ENCODE data around the gene UBE3A. TPM values are rescaled to one million over a fixed set of nuclear protein-coding genes. Genes with fewer than 3 reads are reported as not detected.

The UBE3A gene
- total RNA-seq = 46.3 and 52.9 TPM in 2 replicates

DNA sequence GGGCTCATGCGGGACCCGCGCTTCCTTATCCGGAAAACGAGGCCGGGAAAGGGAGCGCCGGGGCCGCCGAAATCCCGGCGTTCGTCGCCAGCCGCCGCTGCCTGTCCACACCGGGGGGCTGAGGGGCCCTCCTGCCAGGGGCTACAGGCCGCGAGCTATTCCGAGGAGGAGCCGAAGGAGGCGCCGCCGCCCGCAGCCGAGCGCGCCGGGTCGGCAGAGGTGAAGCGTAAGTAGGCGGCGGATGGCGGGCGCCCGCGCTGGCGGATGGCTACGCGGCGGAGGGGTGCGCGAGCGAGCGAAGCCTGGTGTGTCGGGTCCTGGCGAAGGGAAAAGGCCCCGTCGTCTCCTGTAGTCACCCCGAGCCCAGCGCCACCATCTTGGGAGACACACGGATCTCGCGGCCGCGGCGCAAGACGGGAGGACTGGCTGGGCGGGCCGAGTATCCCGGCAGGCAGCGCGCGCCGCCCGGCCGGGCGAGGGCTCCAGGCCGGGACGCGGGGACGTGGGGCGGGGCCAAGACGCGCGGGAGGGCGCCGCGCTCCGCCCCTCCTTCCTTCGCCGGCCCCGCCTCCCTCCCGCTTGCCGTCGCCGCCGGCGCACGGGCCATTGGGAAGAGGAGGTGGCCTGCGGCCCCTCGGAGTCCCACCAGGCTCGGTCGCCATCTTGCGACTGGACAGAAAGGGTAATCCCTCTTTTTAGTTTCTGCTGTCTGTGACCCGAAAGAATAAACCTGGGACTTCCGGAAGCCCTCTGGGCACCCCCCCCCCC lies at the start of gene UBE3A:
UBE3A (minus strand) TSS at position 424 of the 768 bp plus-strand sequence. CDS start 29,917 bp downstream, outside the sequence.
- Histone ChIP-seq H3K36me3 (ENCODE audit: control insufficient read depth, insufficient read depth, low read length) (no peaks in the 10 kb centered on the region), H3K4me3 (ENCODE audit: low read depth, low read length) (peak within 1 kb of the TSS; percentile 98), H3K27me3 (ENCODE audit: control insufficient read depth, insufficient read depth, low read length) (no peaks in the 10 kb centered on the region)
- peak; percentile 49 for DNase-seq (ENCODE audit: low read depth)
- TF ChIP-seq, protein P1, sequence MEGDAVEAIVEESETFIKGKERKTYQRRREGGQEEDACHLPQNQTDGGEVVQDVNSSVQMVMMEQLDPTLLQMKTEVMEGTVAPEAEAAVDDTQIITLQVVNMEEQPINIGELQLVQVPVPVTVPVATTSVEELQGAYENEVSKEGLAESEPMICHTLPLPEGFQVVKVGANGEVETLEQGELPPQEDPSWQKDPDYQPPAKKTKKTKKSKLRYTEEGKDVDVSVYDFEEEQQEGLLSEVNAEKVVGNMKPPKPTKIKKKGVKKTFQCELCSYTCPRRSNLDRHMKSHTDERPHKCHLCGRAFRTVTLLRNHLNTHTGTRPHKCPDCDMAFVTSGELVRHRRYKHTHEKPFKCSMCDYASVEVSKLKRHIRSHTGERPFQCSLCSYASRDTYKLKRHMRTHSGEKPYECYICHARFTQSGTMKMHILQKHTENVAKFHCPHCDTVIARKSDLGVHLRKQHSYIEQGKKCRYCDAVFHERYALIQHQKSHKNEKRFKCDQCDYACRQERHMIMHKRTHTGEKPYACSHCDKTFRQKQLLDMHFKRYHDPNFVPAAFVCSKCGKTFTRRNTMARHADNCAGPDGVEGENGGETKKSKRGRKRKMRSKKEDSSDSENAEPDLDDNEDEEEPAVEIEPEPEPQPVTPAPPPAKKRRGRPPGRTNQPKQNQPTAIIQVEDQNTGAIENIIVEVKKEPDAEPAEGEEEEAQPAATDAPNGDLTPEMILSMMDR (IDR thresholded peaks at IDR 0.05; ENCODE audit: insufficient read depth, low read length, poor library complexity, severe bottlenecking) = peak; percentile 24

DNA sequence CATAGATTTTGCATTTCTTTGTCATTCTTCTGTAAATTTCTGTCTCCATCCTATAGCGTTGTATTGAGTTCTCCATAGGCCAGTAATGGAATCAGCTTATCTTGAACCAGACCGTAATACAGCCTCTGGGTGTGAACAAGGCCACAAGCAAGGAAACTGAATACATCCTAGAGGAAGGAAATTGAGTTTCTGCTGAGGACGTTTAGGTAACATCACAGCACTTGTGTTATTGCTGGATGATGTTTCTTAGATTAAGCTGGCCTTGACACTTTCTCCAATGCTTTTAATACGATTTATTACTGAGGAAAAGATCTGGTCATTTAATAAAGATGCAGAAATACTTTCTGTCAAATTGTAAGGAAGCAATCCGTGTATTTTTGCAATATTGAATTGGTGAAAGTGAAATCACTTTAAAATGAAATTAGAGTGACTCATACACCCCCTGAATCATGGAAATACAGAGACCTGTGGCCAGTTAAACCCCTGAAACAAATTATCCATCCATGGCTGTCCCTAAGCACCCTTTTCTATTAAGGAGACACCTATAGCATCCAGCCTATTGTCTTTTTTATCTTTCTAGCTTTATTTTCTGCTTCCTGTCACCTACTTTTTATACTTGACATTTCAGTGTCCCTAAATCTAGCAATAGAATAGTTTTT lies 48.5 kb upstream of the UBE3A start:
- TF ChIP-seq, protein P1 (IDR thresholded peaks at IDR 0.05; ENCODE audit: insufficient read depth, low read length, poor library complexity, severe bottlenecking) = no peak

DNA sequence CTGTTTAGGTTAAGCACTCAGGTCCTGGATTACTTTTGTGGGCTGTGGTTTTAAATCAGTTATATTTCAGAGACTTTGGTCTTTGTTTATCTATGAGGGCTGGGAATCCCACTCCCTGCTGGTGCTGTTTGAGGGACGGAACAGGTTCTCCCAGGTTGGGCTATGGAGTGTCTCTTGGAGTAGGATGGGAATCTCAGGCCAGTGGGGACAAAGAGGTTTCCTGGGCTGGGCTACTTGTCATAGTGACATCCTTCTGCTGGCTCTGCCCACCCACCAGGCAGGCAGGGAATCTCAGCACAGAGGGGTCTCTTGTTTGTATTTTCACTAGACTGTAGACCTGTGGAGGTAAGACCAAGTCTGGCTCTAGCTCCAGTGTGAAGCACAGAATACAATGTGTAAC lies 47.2 kb upstream of the UBE3A start:
- no peak for DNase-seq (ENCODE audit: low read depth)
- H3K4me3 ChIP-seq (ENCODE audit: low read depth, low read length) = no peak overlapping the region
- H3K36me3 ChIP-seq (ENCODE audit: control insufficient read depth, insufficient read depth, low read length) = no peaks in the 10 kb centered on the region
- TF ChIP-seq, protein P1 (IDR thresholded peaks at IDR 0.05; ENCODE audit: insufficient read depth, low read length, poor library complexity, severe bottlenecking) = no peak
- H3K27me3 ChIP-seq (ENCODE audit: control insufficient read depth, insufficient read depth, low read length) = no peaks in the 10 kb centered on the region

More for the DNA sequence above, 48.5 kb upstream of the UBE3A start:
- no peaks in the 10 kb centered on the region for H3K27me3 ChIP-seq (ENCODE audit: control insufficient read depth, insufficient read depth, low read length)
- no peak overlapping the region for H3K4me3 ChIP-seq (ENCODE audit: low read depth, low read length)
- DNase-seq (ENCODE audit: low read depth) = no peak
- no peaks in the 10 kb centered on the region for H3K36me3 ChIP-seq (ENCODE audit: control insufficient read depth, insufficient read depth, low read length)

DNA sequence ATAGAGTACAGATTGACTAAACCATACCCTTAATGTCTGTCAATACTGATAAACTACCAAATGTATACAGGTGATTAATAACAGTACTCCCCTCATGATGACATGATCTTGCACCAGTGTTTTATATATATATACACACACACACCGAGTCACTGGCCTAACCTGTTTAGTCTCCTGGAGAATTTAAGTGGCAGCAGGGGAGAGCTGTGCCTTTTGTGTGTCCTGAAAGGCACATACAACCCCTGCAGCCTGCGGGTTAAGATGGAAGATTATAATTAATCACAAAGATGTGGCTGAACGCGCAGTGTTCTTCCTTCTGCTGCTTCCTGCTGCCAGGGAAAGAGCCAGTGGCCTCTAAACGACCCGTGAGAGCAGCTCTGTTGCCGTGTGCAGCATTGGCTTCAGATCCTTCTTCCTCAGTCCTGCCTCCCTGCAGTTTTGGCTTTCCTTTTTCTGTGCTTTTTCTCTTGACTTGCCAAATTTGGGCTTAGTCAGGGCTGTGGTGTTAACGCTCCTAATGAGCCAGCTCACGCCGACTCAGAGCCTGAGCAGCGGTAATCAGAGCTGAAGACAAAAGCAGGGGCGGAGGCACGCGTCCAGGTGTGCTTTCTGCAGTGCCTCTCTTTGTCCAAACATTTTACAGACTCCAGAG lies 42.5 kb upstream of the UBE3A start:
- no peak for DNase-seq (ENCODE audit: low read depth)
- TF ChIP-seq, protein P1 (IDR thresholded peaks at IDR 0.05; ENCODE audit: insufficient read depth, low read length, poor library complexity, severe bottlenecking) = no peak
- H3K4me3 ChIP-seq (ENCODE audit: low read depth, low read length) = no peak overlapping the region
- H3K36me3 ChIP-seq (ENCODE audit: control insufficient read depth, insufficient read depth, low read length) = no peaks in the 10 kb centered on the region
- H3K27me3 ChIP-seq (ENCODE audit: control insufficient read depth, insufficient read depth, low read length) = no peaks in the 10 kb centered on the region

DNA sequence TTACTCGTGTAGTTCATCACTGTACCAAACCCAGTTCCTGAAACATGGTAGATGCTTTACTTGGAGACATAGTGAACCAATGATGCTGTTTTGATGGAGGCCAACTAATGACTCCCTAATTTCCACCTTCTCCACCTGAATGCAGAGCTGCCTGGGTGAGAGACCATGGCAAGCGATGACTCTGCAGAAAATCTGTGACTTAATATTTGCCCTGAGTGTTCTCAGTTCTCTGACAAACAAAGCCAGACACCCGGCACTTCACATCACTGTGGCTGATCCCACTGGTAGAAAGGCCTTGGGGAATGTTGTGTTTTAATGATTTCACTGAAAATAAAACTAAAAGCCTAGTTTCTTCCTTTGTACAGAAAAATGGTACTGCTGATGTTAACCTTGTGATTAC lies 39.5 kb upstream of the UBE3A start:
- no peaks in the 10 kb centered on the region for H3K36me3 ChIP-seq (ENCODE audit: control insufficient read depth, insufficient read depth, low read length)
- no peak for DNase-seq (ENCODE audit: low read depth)
- TF ChIP-seq, protein P1 (IDR thresholded peaks at IDR 0.05; ENCODE audit: insufficient read depth, low read length, poor library complexity, severe bottlenecking) = no peak
- no peaks in the 10 kb centered on the region for H3K27me3 ChIP-seq (ENCODE audit: control insufficient read depth, insufficient read depth, low read length)
- no peak overlapping the region for H3K4me3 ChIP-seq (ENCODE audit: low read depth, low read length)
